Stimulated activated naive CD8-positive, alpha-beta T cell treated with anti-CD3 and anti-CD28 coated beads, Interleukin-15, amount 100 ng/mL, for 72 hours (primary cell): ENCODE data around the gene RBM23.
A peak's percentile ranks its signal among the peaks of the same experiment; 100 is the strongest.
"Not testable (repeated sequence)": the region's sequence is repeated elsewhere in the genome, so short reads cannot be mapped to it uniquely, and the experiment has no call there.

ENCODE experiments used
- ATAC-seq: fragments of 150-1000 bp; cut with Tn5 transposase; 2 replicates; pipeline ENCODE4 v1.10.0; 2021; ENCODE audit warnings: mild to moderate bottlenecking, moderate library complexity
- DNase-seq, 2 donors: peaks; one replicate each; pipeline ENCODE4 v3.0.0; 2021 to 2022
- H3K27ac Mint-ChIP-seq, 2 donors: one replicate each; pipeline ENCODE4 v1.8.0; 2022; ENCODE audit warnings: mild to moderate bottlenecking in 2 of 2, mixed read lengths in 2 of 2, moderate library complexity in 2 of 2
- H3K27me3 Mint-ChIP-seq: one replicate; pipeline ENCODE4 v1.8.0; 2022; ENCODE audit warnings: mixed read lengths
- H3K4me1 Mint-ChIP-seq: one replicate; pipeline ENCODE4 v1.8.0; 2022; ENCODE audit warnings: mild to moderate bottlenecking, mixed read lengths
- H3K4me3 Mint-ChIP-seq, 2 donors: one replicate each; pipeline ENCODE4 v1.8.0; 2022; ENCODE audit warnings: mild to moderate bottlenecking in 2 of 2, mixed read lengths in 2 of 2, moderate library complexity in 1 of 2
- H3K9me3 Mint-ChIP-seq, 2 donors: one replicate each; pipeline ENCODE4 v1.8.0; 2022; ENCODE audit warnings: mixed read lengths in 2 of 2

Gene RBM23

DNA sequence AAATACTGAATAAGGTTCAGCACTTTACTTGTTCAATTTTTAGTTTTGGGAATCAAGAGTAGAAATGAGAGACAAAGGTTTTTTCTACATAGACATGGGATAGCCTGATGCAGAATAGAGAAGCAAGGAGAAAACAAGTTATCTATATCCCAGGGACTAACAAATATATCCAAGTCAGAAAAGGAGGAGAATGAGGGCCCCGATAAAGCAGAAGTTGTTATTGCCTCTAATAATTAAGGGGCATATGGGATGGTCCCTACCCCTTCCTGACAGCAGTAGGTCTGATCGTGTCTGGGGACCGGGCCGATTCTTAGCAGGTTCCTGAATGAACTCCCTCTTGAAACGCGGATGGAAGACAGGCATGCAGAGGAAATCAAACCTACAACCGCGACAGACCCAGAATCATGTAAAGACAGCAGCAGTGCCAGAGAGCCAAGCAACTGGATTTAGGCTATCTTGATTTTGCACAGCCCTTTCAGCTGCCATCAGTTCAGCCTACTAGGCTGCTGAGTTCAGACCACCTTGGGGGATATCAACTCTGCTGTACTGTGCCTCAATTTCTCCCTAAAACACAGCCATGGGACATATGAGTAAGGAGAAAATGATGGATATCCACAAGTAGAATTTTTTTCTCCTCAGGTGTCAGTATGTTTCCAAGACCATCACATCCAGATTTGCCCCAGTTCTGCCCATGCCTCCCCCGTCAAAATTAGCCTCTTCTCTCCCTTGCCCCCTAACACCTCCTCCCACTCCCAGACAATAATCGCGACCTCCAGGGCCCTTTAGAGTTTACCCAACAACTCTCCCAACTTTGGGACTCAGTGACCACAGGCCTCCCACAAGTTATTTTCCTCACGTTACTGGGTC is 9.5 kb upstream of the RBM23 start:
- Mint-ChIP-seq H3K27me3 (no peaks in the 10 kb centered on the region), H3K27ac (peak overlapping the region in 1 of 2 donors; percentile 73), H3K4me3 (no peak overlapping the region), H3K4me1 (peaks cover 46% of the 10 kb centered on the region), H3K9me3 (no peaks in the 10 kb centered on the region)
- DNase-seq: no peak
- ATAC-seq: no peak

DNA sequence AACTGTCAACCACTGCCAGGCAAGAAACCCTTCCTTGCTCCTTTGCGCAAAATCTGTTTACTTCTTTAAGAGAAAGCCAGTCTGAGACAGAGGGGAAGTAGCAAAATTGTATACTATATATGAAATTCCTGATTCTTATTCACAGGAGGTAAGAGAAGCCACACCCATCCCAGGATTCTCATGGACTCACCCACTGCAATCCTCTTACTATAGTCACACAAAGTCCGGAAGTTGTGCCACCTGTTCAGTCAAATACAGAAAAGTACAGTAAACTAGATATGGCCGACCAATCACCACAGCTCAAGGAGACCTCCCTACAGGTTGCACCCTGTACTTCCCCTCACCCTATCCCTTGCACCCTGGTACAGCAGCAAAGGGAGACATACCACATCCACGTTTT is 7.4 kb upstream of the RBM23 start:
- ATAC-seq: no peak
- Mint-ChIP-seq H3K27me3 (no peaks in the 10 kb centered on the region), H3K27ac (no peak overlapping the region)

DNA sequence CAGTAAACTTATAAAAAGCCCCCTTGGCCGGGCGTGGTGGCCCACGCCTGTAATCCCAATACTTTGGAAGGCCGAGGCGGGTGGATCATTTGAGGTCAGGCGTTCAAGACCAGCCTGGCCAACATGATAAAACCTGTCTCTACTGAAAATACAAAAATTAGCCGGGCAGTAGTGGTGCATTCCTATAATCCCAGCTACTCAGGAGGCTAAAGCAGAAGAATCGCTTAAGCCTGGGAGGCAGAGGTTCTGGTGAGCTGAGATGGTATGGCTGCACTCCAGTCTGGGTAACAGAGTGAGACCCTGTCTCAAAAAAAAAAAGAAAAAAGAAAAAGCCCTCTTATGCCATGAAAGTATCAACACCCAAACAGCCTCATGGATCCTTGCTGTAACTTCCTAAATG is 6.6 kb upstream of the RBM23 start:
- Mint-ChIP-seq H3K4me3 (no peak overlapping the region), H3K4me1 (peaks cover 37% of the 10 kb centered on the region), H3K9me3 (no peaks in the 10 kb centered on the region), H3K27ac (no peak overlapping the region), H3K27me3 (no peaks in the 10 kb centered on the region)
- ATAC-seq (no peak), DNase-seq (no peak)

More for the DNA sequence above, 7.4 kb upstream of the RBM23 start:
- no peak overlapping the region for H3K4me3 Mint-ChIP-seq
- no peaks in the 10 kb centered on the region for H3K9me3 Mint-ChIP-seq
- DNase-seq: no peak
- peaks cover 32% of the 10 kb centered on the region for H3K4me1 Mint-ChIP-seq

DNA sequence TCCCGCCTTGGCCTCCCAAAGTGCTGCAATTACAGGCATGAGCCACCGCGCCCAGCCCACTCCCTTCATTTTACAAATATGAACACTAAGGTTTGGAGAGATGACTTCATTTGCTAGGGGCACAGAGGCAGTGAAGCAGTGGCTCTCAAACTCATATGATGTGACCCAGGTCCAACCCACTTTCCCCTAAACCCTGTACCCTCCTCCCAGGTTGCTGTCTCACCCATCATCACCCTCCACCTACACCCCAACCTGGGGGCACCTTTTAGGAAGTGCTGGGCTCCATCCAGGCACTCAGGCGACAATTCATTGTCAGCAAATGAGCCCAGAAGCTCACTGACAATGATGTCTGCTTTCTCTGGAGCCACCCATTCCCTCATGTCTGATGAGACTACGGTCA is 4.8 kb upstream of the RBM23 start:
- Mint-ChIP-seq H3K4me3 (no peak overlapping the region), H3K27ac (no peak overlapping the region), H3K27me3 (no peaks in the 10 kb centered on the region), H3K4me1 (peaks cover 44% of the 10 kb centered on the region), H3K9me3 (no peaks in the 10 kb centered on the region)
- DNase-seq (no peak), ATAC-seq (no peak)

DNA sequence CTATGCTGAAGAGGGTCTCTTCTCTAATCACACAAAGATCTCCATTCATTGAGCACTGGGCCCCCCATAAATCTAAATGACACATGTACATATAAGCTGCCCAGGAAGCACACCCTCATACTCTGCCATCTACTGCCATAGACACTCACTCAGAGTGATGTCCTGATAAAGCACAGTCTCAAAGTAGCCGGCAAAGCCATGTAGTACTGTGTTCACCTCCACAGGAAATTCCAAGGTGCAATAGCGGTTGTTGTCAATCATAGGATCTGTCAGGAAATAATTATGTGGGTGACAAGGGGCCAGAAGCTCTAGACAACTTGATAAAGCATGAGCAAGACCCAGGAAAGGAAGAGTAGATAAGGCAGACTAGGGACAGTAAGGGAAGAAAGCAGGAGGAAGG is 3.3 kb upstream of the RBM23 start:
- Mint-ChIP-seq H3K27ac (no peak overlapping the region), H3K4me1 (peaks cover 38% of the 10 kb centered on the region), H3K27me3 (no peaks in the 10 kb centered on the region), H3K9me3 (no peaks in the 10 kb centered on the region), H3K4me3 (no peak overlapping the region)
- DNase-seq (no peak), ATAC-seq (no peak)

DNA sequence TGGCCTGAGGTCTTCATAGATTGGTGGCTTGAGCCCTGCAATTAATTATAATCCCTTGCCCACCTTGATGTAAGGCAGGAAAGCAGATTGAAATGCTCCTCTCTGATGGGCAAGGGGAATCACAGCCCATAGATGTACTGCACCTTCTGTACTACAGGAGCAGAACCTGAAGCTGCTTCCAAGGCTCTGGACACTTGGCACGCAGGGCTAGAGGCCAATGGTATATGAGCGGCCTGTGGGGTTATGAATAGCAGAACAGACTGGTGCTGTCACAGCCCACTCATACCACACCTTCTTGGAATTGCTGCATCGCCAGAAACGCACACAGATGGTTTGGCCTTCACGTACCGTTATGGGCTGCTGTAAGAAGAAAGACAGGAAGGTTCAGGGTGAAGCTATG is 1.7 kb upstream of the RBM23 start:
- peaks cover 36% of the 10 kb centered on the region for H3K4me1 Mint-ChIP-seq
- H3K27me3 Mint-ChIP-seq: no peaks in the 10 kb centered on the region
- ATAC-seq: no peak
- H3K27ac Mint-ChIP-seq: no peak overlapping the region
- DNase-seq: no peak
- no peaks in the 10 kb centered on the region for H3K9me3 Mint-ChIP-seq
- H3K4me3 Mint-ChIP-seq: no peak overlapping the region

DNA sequence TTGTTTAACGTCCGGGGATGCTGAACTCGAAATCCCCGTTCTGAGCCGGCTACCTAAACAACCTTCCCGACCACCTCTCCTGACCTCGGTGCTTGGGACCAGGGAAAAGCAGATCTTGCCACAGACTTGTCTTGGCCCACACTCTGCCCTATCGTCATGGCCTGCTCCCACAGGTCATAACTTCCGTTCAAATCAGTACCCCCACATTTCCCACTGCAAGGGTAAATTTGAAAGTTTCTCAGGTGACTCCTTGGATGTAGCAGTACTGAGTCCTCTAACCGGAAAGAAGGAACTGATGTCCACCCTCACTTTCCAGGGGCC is 612 bp upstream of the RBM23 start:
- Mint-ChIP-seq H3K9me3 (no peaks in the 10 kb centered on the region), H3K4me3 (peak overlapping the region; percentile 96 to 99), H3K27me3 (no peaks in the 10 kb centered on the region), H3K4me1 (peaks cover 38% of the 10 kb centered on the region), H3K27ac (peak overlapping the region; percentile 100)
- ATAC-seq: peak; percentile 18
- no peak for DNase-seq

- H3K27me3 Mint-ChIP-seq: no peaks in the 10 kb centered on the region
- peak overlapping the region in 1 of 2 donors; percentile 87 for H3K27ac Mint-ChIP-seq
- no peak overlapping the region for H3K4me3 Mint-ChIP-seq
- DNase-seq: no peak
- ATAC-seq: no peak
- no peaks in the 10 kb centered on the region for H3K9me3 Mint-ChIP-seq
- H3K4me1 Mint-ChIP-seq: peaks cover 52% of the 10 kb centered on the region
These were observed 2.9 kb downstream of the RBM23 start for GRCh38 chr14:22915886-22916521.

- not testable (repeated sequence) for ATAC-seq, H3K9me3 Mint-ChIP-seq, H3K4me3 Mint-ChIP-seq, DNase-seq, H3K27me3 Mint-ChIP-seq, H3K27ac Mint-ChIP-seq
- H3K4me1 Mint-ChIP-seq: peaks cover 48% of the 10 kb centered on the region
These were observed 4.1 kb downstream of the RBM23 start for GRCh38 chr14:22914836-22915235.

- H3K4me3 Mint-ChIP-seq: no peak overlapping the region
- ATAC-seq: no peak
These were observed 8.0 kb downstream of the RBM23 start for GRCh38 chr14:22910916-22911315.

DNA sequence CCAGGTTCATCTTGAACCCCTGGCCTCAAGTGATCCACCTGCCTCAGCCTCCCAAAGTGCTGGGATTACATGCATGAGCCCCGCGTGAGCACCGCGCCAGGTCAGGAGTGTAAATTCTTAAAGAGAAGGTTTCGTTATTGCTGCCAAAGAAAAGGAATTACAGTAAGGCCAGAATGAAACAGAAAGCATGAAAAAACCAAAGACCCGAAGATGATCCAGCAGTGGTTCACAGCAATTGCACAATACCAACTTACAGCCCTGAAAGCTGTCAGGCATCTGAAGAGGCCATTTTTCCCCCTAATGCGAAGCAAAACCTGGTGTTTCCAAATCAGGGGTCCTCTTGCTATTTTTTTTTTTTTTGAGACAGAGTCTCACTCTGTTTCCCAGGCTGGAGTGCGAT is 10.3 kb downstream of the RBM23 start:
- DNase-seq: no peak
- no peaks in the 10 kb centered on the region for H3K9me3 Mint-ChIP-seq
- no peaks in the 10 kb centered on the region for H3K27me3 Mint-ChIP-seq
- H3K4me3 Mint-ChIP-seq: no peak overlapping the region
- no peak overlapping the region for H3K27ac Mint-ChIP-seq
- peaks cover 19% of the 10 kb centered on the region for H3K4me1 Mint-ChIP-seq
- no peak for ATAC-seq

More at GRCh38 chr14:22910916-22911315, 8.0 kb downstream of the RBM23 start:
- H3K27me3 Mint-ChIP-seq: no peaks in the 10 kb centered on the region
- H3K9me3 Mint-ChIP-seq: no peaks in the 10 kb centered on the region
- DNase-seq: no peak
- peaks cover 24% of the 10 kb centered on the region for H3K4me1 Mint-ChIP-seq
- no peak overlapping the region for H3K27ac Mint-ChIP-seq

- DNase-seq (no peak), ATAC-seq (no peak)
- H3K27me3 Mint-ChIP-seq: no peaks in the 10 kb centered on the region
- H3K9me3 Mint-ChIP-seq: no peaks in the 10 kb centered on the region
- peaks cover 12% of the 10 kb centered on the region for H3K4me1 Mint-ChIP-seq
- no peak overlapping the region for H3K4me3 Mint-ChIP-seq
- H3K27ac Mint-ChIP-seq: no peak overlapping the region
These were observed 11.5 kb downstream of the RBM23 start for GRCh38 chr14:22907429-22907828.

DNA sequence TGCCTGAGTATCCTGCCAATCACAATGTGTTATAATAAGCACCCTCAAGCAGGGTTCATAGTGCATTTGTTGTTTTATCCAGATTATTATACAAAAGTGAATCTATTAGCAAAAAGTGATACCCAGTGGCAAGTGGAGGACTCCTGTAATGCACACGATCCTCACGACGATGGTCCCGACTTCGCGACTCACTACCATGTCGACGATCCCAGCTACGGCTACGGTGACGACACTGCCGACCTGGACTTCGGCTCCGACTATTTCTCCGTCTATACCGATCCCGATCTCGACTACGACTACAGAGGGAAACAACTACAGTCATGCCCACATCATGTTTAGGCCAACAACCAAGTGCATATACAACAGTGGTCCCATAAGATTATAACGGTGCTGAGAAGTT is 12.9 kb downstream of the RBM23 start:
- no peak for DNase-seq
- H3K4me1 Mint-ChIP-seq: peaks cover 5% of the 10 kb centered on the region
- ATAC-seq: no peak
- no peak overlapping the region for H3K27ac Mint-ChIP-seq
- H3K27me3 Mint-ChIP-seq: no peaks in the 10 kb centered on the region
- H3K9me3 Mint-ChIP-seq: no peaks in the 10 kb centered on the region
- H3K4me3 Mint-ChIP-seq: no peak overlapping the region

GRCh38 chr14:22905627-22906026 is 13.3 kb downstream of the RBM23 start:
- no peak overlapping the region for H3K4me3 Mint-ChIP-seq

DNA sequence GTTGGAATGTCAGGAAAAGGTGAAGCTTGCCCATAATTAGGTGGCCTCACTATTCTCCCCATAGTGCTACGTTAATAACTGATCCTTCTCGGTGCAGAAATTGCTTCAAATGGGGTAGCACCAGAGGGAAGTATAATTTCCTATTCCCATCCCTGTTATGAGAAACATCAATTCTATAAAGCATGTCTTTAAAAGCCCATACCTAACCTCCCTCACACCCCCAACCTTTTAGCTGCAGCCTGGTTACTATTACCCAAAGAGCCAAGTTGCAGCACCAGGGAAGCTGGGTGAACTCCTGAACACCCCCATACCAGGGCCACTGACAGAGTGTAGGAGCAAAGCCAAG is 15.2 kb downstream of the RBM23 start:
- Mint-ChIP-seq H3K27me3 (no peaks in the 10 kb centered on the region), H3K4me1 (peaks cover 17% of the 10 kb centered on the region), H3K4me3 (no peak overlapping the region), H3K27ac (no peak overlapping the region), H3K9me3 (no peaks in the 10 kb centered on the region)
- ATAC-seq: no peak
- DNase-seq: no peak

More at GRCh38 chr14:22905627-22906026, 13.3 kb downstream of the RBM23 start:
- no peak for ATAC-seq
- H3K27me3 Mint-ChIP-seq: no peaks in the 10 kb centered on the region
- H3K4me1 Mint-ChIP-seq: peaks cover 9% of the 10 kb centered on the region
- H3K9me3 Mint-ChIP-seq: no peaks in the 10 kb centered on the region
- H3K27ac Mint-ChIP-seq: no peak overlapping the region
- DNase-seq: no peak

- ATAC-seq (no peak), DNase-seq (no peak)
- H3K27me3 Mint-ChIP-seq: no peaks in the 10 kb centered on the region
- H3K9me3 Mint-ChIP-seq: no peaks in the 10 kb centered on the region
- peaks cover 26% of the 10 kb centered on the region for H3K4me1 Mint-ChIP-seq
- H3K4me3 Mint-ChIP-seq: no peak overlapping the region
- H3K27ac Mint-ChIP-seq: no peak overlapping the region
These were observed 17.1 kb downstream of the RBM23 start for GRCh38 chr14:22901799-22902198.
